SU-DHL-6 (cell line): Measurements from ENCODE around the gene AFF3.

Experiments
- CTCF ChIP-seq: fragments of 200-600 bp; sonication (generic); IDR thresholded peaks from one replicate; pipeline ENCODE4 v1.5.1; 2017; ENCODE audit warnings: antibody characterized with exemption, mild to moderate bottlenecking, low read length, moderate library complexity; ENCODE audit not compliant: insufficient read depth, poor library complexity, severe bottlenecking
- EZH2phosphoT487 ChIP-seq: fragments of 200-600 bp; sonication (generic), shearing (Covaris generic); conservative IDR thresholded peaks from 2 replicates; pipeline ENCODE4 v1.6.1; 2018; ENCODE audit warnings: mild to moderate bottlenecking, antibody characterized with exemption, low read length, moderate library complexity, mixed read lengths

GRCh38 chr2:99735753-99736152 is 406.6 kb downstream of the AFF3 start:
- TF ChIP-seq CTCF: no peak
- no peak for TF ChIP-seq EZH2phosphoT487
